GM19452 (cell line): ENCODE data around the gene CREB5.
"Not testable (repeated sequence)": the region's sequence is repeated elsewhere in the genome, so short reads cannot be mapped to it uniquely, and the experiment has no call there.

ENCODE experiments used
- ATAC-seq: cut with Tn5 transposase; IDR thresholded peaks from one replicate; pipeline ENCODE4 v1.9.1; 2021; ENCODE audit not compliant: unreplicated experiment

The CREB5 gene

GRCh38 chr7:28766359-28766758, 354.0 kb downstream of the CREB5 start:
- no peak for ATAC-seq

GRCh38 chr7:28767356-28767755, 355.0 kb downstream of the CREB5 start:
- ATAC-seq: no peak

GRCh38 chr7:28768577-28769147, 356.3 kb downstream of the CREB5 start:
- no peak for ATAC-seq

GRCh38 chr7:28771906-28772622, 359.7 kb downstream of the CREB5 start:
- no peak for ATAC-seq

GRCh38 chr7:28773423-28774145, 361.3 kb downstream of the CREB5 start:
- ATAC-seq: no peak

GRCh38 chr7:28774261-28774988, 362.1 kb downstream of the CREB5 start:
- no peak for ATAC-seq

- no peak for ATAC-seq
Measured at GRCh38 chr7:28776463-28777157, 364.3 kb downstream of the CREB5 start.

- ATAC-seq: no peak
Measured at GRCh38 chr7:28778786-28779185, 366.5 kb downstream of the CREB5 start.

GRCh38 chr7:28779954-28780353, 367.6 kb downstream of the CREB5 start:
- ATAC-seq: no peak

- no peak for ATAC-seq
Measured at GRCh38 chr7:28782362-28782761, 370.0 kb downstream of the CREB5 start.

- ATAC-seq: no peak
Measured at GRCh38 chr7:28784171-28784902, 372.0 kb downstream of the CREB5 start.

GRCh38 chr7:28785041-28785995, 373.0 kb downstream of the CREB5 start:
- no peak for ATAC-seq

GRCh38 chr7:28786156-28786555, 373.8 kb downstream of the CREB5 start:
- not testable (repeated sequence) for ATAC-seq

GRCh38 chr7:28787106-28787505, 374.8 kb downstream of the CREB5 start:
- no peak for ATAC-seq

- no peak for ATAC-seq
Measured at GRCh38 chr7:28790467-28790866, 378.1 kb downstream of the CREB5 start.

GRCh38 chr7:28792858-28793257, 380.5 kb downstream of the CREB5 start:
- no peak for ATAC-seq

GRCh38 chr7:28793381-28794085, 381.2 kb downstream of the CREB5 start:
- no peak for ATAC-seq

- ATAC-seq: no peak
Measured at GRCh38 chr7:28798274-28798673, 386.0 kb downstream of the CREB5 start.
